Sciatic nerve (tissue), 2 donors: Measurements from ENCODE around the gene ASPSCR1. TPM values are rescaled to one million over a fixed set of nuclear protein-coding genes. Genes with fewer than 3 reads are reported as not detected.

ENCODE experiments used
- ATAC-seq: fragments of 200-7000 bp; cut with Tn5 transposase; one replicate; pipeline ENCODE4 v1.9.1; 2020; ENCODE audit warnings: mild to moderate bottlenecking, moderate library complexity
- DNase-seq: peaks from one replicate; pipeline ENCODE4 v3.0.0-alpha.2; 2020; ENCODE audit warnings: low spot score
- intact Hi-C: fragments of 100-400 bp; cut with DNase I; formaldehyde crosslinking; loops from one replicate; pipeline ENCODE4 v1.14.2; 2022
- total RNA-seq: library from RNA; stranded (reverse); fragmentation: NEBNext Ultra II Directional; extraction: Animal tissue kit (Norgen Biotek cat#: 25700); gene quantifications from one replicate; pipeline ENCODE4 v1.2.1, GENCODE V29; 2021
- donor health status: DM: no; HTN: no; CAD: no.
- donor health status: DM: no; HTN: no; CAD: no.

Gene ASPSCR1
- total RNA-seq, 1 donor from 2014 or later = 32.5 TPM

DNA sequence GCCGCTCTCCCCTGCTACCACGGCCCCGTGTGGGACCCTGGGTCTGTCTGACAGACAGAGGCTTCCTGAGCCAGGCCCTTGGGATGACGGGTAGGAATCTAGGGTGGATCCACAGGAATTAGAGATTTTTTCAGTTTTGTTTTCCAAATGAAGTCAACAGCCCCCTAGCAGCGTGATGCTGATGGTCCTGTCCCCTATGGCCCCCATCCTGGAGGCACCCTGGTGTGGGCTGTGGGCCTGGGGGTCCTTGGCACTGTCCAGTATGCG is 29.7 kb downstream of the ASPSCR1 start:
- intact Hi-C loops = no loop called here

GRCh38 chr17:82007495-82008257 is 30.2 kb downstream of the ASPSCR1 start:
- no peak for DNase-seq
- ATAC-seq = no peak
- intact Hi-C loops = no loop called here

More for the DNA sequence above, 29.7 kb downstream of the ASPSCR1 start:
- DNase-seq (no peak), ATAC-seq (no peak)

- DNase-seq (no peak), ATAC-seq (no peak)
- intact Hi-C loops = no loop called here
These were observed 31.0 kb downstream of the ASPSCR1 start for GRCh38 chr17:82008258-82008940.

DNA sequence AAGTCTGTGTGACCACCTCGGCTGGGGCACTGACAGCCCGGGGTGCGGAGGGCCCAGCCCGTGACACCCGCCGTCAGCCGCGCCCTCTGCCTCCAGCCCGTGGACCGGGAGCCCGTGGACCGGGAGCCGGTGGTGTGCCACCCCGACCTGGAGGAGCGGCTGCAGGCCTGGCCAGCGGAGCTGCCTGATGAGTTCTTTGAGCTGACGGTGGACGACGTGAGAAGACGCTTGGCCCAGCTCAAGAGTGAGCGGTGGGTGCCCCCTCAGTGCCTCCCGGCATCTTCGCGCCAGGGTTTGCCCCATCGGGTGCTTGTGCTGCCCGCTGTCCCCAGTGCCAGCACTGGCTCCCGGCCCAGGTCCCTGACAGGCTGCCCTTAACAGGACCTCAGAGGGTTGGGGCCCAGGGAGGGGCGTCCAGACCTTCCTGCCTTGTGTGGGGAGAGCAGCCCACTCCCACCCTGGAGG is 31.5 kb downstream of the ASPSCR1 start:
- no peak for ATAC-seq
- intact Hi-C loops = loop anchor here (1.0 kb wide), 1 partner anchor 22 kb away; the partner anchor contains the start of gene RAC3
- no peak for DNase-seq

DNA sequence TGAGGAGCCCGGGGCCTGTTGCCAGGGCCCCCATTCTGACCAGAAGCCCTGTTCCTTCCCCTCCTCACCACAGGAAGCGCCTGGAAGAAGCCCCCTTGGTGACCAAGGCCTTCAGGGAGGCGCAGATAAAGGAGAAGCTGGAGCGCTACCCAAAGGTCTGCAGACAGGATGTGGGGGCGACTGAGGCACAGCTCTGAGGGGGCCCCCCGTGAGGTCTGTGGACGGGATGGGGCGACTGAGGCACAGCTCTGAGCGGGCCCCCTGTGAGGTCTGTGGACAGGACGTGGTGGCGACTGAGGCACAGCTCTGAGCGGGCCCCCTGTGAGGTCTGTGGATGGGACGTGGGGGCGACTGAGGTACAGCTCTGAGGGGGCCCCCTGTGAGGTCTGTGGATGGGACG is 32.0 kb downstream of the ASPSCR1 start:
- no peak for ATAC-seq
- DNase-seq = no peak
- intact Hi-C loops = loop anchor here (1.0 kb wide), 1 partner anchor 22 kb away; the partner anchor contains the start of gene RAC3

DNA sequence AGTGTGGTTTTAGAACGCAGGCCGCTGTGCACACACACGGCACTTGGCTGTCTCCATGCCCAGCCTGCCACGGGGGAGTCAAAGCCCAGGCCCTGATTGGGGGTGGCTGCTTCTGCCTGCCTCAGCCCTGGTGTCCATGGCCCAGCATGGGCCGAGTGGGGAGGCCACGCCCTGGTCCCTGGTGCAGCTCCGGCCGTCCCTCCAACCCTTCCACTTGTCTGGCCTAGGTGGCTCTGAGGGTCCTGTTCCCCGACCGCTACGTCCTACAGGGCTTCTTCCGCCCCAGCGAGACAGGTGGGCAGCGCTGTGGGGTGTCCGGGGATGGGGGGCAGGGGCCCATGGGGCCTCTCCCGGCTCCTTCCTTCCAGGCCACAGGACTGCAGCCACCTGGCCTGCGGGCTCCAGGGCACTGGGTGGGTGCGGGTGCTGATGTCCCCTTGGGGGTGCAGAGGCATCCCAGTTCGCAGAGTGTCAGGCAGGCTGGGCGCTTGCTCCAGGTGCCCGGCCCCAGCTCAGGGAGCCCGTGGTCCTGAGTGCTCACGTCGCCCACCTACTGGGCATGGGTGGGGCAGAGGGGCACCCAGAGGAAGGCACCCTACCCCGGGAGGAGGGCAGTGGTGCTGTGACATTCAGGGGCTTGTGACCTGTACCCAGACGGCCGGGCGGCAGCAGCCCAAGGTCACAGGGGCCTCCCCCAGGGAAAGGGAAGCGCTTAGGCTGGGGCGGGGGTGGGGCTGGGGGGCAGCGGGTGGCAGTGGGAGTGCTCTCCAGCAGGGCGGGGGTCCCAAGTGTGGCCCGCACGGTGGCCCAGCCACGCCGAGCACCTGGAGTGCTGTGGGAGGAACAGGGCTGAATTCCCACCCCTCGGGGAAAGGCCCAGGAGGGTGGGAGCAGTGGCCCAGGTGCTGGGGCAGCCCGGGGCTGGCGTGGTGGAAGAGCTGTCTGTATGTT is 33.4 kb downstream of the ASPSCR1 start:
- no peak for ATAC-seq
- DNase-seq = no peak
- intact Hi-C loops = no loop called here

- intact Hi-C loops = no loop called here
- DNase-seq (no peak), ATAC-seq (no peak)
These were observed 34.3 kb downstream of the ASPSCR1 start for GRCh38 chr17:82011617-82012187.

DNA sequence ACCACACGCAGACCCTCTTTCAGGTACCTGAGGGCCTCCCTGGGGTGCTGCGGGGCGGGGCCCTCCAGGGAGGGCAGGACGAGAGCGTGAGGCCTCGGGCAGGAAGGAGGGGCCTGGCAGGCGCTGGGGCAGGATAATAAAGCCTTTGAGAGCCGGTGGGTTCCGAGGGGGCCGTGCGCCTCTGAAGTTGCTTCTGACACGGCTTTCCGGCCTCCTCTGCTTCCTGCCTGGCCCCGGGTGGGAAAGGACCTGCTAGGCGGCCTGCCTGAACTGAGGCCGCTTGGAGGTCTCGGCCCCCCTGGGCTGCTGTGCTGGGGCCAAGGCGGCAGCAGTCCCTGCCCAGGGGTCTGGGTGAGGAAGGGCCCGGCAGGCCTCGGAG is 34.8 kb downstream of the ASPSCR1 start:
- no peak for ATAC-seq
- no peak for DNase-seq
- intact Hi-C loops = no loop called here

DNA sequence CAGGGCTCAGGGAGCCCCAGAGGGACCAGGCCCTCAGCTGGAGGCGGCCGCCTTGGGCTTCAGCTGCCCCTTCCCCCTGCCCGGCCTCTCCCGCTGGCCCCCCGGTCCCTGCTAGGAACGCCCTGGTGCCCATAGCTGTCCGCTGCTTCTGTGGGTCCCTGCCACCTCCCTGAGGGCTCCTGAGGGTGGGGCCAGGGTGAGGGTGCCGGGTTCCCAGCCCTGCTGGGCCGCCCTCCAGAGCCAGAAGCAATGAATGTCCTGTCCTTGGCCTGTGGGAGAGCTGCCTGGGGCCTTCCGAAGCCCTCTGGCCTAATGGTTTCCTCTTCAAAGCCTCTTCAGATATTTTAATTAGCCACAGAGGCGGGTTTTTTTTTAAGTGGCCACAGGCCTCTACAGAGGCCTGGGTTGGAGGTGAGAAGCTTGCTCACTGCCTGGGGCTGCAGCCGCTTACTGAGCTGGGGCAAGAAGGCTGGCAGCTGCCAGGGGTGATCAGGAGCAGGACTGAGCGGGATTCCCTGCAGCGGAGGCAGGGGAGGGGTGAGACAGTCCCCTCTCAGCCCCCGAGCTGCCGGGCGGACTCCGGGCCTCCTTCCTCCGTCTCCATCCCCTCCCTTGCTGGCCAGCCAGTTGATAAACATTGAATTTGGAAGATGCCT is 35.3 kb downstream of the ASPSCR1 start:
- ATAC-seq (no peak), DNase-seq (no peak)
- intact Hi-C loops = no loop called here

DNA sequence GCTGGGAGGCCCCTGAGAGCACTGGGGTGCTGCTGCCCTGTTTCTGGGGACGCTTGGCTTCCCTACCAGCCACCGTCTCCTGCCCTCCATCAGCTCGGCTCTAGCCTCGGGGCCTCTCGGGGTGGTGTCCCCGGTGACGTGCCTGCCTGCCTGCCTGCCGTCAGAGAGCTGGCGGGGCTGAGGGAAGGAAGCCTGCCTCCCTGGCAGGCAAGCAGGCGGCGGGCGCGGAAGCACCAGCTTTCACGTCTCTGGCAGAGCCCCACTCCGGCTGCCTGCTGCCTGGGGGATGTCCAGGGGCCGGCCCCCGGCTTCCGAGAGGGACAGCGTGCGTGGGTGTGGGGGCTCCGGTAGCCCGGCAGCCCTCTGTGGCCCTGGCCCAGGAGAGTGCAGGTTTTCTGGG is 35.9 kb downstream of the ASPSCR1 start:
- no peak for ATAC-seq
- intact Hi-C loops = no loop called here
- no peak for DNase-seq

DNA sequence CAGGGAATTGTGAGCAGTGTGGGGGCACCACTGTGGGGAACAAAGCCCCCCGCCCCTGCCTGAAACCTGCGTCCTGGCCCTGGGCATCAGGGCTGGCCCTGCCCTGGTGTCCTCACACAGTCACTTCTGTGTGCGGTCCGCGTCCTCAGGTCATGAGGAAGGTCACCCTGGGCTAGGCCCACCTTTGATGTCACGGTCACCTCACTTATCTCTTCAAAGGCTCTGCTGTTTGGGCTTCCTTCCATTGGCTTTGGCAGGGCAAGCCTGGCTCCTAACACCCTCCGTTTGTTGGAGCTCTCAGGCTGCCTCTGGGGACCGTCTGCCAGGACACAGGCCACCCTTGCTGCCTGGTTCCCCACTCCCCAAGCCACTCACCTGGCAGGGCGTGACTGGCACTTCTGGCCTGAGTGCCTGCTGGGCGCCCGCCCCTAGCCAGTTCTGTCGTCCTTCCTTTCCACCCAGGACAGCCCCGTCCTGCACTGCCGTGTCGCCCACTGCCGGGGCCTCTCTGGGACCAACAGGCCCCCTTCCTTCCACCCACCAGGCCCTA is 36.4 kb downstream of the ASPSCR1 start:
- ATAC-seq (no peak), DNase-seq (no peak)
- intact Hi-C loops = no loop called here

- DNase-seq (no peak), ATAC-seq (no peak)
- intact Hi-C loops = no loop called here
These were observed 37.0 kb downstream of the ASPSCR1 start for GRCh38 chr17:82014432-82014831.

- intact Hi-C loops = no loop called here
- ATAC-seq (no peak), DNase-seq (no peak)
These were observed 37.5 kb downstream of the ASPSCR1 start for GRCh38 chr17:82014971-82015310.

GRCh38 chr17:82015311-82015971 is 38.0 kb downstream of the ASPSCR1 start:
- intact Hi-C loops = no loop called here
- DNase-seq (no peak), ATAC-seq (no peak)

DNA sequence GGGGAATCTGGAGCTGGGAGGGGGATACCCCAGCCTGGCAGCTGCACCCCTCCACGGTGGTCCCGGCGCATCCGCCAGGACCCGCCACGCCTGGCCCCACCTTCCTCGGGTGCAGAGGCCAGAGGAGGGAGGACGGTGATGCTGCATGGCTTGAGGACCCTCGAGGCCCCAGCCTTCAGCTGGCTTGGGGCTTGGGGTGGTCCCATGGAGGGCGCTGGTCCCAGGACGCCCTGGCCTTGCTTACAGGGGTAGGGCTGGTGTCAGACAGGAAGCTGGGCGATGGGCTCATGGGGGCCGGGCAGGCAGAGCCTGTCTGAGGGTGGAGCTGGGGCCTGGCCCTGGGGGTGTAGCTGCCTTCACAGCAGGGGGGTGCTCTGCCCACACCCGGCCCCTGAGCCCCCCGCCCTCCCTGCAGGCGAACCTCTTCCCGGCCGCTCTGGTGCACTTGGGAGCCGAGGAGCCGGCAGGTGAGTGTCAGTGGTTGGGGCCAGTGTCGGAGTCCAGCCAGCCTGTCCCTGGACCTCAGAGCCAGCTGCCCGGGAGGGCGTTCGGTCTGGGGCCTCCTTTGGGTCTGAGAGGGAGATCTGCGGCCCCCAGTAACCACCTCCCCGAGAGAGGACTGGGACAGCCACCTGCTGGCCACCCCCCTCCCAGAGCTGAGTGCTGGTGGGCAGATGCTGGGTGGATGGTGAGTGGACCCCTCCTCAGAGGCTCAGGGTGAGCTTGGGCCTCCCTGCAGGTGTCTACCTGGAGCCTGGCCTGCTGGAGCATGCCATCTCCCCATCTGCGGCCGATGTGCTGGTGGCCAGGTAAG is 38.8 kb downstream of the ASPSCR1 start:
- ATAC-seq (no peak), DNase-seq (no peak)
- intact Hi-C loops = no loop called here

DNA sequence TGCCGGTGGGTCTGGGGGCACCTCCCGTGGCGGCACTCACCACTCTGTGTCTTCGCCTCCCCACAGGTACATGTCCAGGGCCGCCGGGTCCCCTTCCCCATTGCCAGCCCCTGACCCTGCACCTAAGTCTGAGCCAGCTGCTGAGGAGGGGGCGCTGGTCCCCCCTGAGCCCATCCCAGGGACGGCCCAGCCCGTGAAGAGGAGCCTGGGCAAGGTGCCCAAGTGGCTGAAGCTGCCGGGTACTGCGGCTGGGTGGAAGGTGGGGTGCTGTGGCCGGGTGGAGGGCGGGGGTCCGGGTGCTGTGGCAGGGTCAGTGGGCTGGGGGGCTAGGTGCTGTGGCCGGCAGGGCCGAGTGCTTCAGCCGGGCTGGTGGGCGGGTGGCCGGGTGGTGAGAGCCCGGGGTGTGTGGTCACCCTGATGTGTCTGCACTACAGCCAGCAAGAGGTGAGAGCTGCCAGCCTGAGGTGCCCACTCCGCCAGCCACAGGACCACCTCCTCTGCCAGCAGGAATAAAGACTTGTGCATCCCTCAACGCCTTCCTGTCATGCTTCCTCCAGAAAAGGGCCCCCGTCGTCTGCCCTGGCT is 39.5 kb downstream of the ASPSCR1 start:
- intact Hi-C loops = no loop called here
- ATAC-seq (no peak), DNase-seq (no peak)

GRCh38 chr17:82017612-82018151 is 40.3 kb downstream of the ASPSCR1 start:
- ATAC-seq (no peak), DNase-seq (no peak)
- intact Hi-C loops = no loop called here
